GM19372 (cell line): Measurements from ENCODE around the gene IGSF23.
"Not testable (repeated sequence)": the region's sequence is repeated elsewhere in the genome, so short reads cannot be mapped to it uniquely, and the experiment has no call there.

Experiments used
- ATAC-seq: cut with Tn5 transposase; IDR thresholded peaks from one replicate; pipeline ENCODE4 v1.9.1; 2021; ENCODE audit warnings: mild to moderate bottlenecking, low read depth, moderate library complexity; ENCODE audit not compliant: unreplicated experiment

The IGSF23 gene

DNA sequence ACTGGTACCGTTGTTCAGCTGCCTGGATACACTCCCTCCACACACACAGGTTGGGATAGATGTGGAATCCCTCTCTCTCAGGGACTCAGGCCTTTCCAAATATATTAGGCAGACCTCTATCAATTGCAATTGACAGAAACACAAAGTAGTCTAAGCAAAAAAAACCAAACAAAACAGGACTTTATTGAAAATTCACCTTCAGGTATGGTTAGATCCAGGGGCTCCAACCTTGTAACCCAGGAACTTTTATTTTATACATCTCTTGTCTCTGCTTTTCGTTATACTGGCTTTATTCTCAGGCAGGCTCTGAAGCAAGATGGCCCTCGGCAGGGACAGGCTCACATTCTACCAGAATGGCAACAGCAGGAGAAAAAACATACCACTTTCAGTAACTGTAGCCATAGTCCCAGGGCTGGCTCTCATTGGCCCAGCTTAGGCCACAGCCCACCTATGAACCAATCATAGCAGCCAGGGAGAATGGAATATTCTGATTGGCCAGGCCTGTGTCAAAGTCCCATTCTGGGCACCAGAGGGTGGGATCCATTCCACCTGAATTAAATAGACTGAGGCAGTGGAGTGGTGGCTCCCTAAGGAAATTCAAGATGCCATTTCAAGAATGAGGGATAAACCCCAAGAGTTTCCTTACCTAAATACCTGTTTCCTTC lies 44.8 kb downstream of the IGSF23 start:
- no peak for ATAC-seq

DNA sequence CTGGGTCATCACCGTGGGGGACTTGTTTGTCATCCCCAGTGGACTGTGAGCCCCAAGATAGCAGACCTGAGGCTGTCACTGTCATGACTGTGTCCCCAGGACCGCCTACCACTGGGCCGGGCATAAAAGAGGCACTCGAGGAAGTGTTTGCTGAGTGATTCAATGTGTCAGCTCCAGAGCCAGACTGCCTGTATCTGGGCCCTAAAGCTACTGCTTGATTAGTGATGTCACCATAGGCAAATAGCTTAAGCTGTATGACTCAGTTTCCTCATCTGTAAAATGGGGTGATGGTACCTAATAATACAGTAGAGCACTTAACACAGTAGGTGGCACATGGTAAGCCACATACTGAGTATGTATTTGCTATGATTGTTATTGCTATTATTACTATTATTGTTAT lies 46.7 kb downstream of the IGSF23 start:
- ATAC-seq: no peak

DNA sequence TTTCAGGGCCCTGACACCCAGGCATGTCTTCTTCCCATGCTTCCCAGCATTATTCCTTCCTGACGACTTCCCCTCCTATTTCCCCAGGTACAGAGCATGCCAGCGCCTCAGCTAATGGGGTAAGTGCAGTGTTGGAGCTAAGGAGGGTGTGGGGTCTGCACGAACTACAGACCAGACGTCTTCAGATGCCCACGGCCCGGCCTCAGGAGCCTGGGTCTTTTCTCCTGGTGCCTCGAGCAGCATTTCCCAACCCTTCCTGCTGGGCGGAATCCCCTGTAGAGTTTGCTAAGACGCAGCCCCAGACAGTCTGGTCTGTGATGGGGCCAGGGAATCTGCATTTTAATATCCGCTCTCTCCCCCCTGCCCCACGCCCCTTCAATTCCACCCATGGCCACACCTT lies 47.8 kb downstream of the IGSF23 start:
- ATAC-seq: no peak

DNA sequence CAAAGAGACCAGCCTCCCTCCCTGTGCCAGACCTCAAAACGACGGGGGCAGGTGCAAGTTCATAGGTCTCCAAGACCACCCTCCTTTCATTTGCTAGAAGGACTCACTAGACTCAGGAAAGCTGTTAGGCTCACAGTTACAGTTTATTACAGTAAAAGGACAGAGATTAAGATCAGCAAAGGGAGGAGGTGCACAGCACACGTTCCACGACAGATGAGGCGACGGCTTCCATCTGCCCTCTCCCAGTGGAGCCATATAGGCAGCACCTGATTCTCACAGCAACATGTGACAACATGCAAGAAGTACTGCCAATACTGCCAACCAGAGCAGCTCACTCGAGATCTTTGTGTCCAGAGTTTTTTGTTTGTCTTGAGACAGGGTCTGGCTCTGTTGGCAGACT lies 48.5 kb downstream of the IGSF23 start:
- ATAC-seq: no peak

DNA sequence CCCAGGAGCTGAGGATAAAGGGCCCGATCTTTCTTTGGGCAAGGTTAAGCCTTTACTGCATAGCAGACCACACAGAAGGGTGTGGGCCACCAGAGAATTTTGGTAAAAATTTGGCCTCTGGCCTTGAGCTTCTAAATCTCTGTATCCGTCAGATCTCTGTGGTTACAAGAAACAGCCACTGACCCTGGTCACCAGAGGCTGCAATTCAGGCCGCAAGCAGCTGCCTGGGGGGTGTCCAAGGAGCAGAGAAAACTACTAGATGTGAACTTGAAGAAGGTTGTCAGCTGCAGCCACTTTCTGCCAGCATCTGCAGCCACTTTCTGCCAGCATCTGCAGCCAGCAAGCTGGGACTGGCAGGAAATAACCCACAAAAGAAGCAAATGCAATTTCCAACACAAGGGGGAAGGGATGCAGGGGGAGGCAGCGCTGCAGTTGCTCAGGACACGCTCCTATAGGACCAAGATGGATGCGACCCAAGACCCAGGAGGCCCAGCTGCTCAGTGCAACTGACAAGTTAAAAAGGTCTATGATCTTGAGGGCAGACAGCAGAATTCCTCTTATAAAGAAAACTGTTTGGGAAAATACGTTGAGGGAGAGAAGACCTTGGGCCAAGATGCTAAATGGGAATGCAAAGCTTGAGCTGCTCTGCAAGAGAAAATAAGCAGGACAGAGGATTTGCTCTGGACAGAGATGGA lies 49.5 kb downstream of the IGSF23 start:
- ATAC-seq: no peak

DNA sequence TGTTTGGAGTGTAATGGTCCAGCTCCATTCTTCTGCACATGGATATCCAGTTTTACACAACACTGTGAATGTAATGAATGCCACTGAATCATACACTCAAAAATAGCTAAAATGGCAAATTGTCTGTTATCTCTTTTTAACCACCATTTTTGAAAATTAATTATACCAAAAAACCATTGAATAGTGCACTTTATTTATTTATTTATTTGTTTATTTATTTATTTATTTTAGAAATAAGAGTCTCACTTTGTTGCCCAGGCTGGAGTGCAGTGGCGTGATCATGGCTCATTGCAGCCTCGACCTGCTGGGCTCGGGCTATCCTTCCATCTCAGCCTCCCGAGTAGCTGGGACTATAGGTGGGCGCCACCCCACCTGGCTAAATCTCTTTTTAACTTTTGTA lies 50.6 kb downstream of the IGSF23 start:
- ATAC-seq: no peak

DNA sequence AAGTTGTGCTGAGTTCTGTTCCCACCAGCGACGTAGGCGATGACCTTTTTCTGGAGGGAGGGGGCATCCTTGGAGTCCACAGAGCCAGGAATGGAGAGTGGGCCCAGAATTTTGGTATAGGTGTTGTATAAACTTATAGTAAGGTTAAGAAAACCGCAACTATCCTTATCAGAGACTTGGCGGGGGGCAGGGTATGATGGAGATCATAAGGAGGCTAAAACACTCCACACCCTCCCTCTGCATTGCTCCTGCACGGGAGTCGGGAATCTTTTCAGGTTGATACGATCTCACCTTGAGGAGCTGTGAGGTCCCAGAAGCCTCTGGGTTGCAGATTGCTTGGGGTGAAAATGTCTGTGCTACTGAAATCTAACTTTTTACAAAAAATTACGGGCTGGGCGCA lies 51.6 kb downstream of the IGSF23 start:
- no peak for ATAC-seq

DNA sequence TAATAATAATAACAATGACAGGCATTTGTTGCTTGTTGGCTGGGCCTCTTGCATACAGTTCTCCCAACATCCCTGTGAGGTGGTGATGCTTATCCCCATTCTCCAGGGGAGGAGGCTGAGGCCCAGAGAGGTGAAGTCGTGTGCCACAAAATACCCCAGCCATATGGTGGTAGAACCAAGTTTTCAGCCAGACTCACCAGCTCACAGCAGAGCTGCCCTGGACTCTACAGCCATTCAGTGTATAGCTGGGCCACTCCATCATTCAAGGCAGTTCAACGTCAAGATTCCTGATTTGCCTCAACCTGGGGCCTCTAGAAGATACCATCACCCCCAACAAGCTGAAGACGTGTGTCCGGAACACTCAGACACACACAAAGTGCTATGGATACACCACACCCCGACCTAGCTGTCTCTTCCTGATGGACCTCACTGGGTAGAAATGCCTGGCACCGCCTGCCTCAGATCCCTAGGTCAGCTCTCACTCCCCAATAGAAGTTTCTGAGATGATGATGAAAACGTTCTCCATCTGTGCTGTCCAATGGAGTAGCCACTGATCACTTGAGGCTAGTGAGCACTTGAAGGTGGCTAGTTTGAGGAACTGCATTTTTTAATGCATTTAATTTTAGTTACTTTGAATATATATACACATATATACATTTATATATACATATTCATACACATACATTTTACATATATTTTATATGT lies 53.6 kb downstream of the IGSF23 start:
- no peak for ATAC-seq

DNA sequence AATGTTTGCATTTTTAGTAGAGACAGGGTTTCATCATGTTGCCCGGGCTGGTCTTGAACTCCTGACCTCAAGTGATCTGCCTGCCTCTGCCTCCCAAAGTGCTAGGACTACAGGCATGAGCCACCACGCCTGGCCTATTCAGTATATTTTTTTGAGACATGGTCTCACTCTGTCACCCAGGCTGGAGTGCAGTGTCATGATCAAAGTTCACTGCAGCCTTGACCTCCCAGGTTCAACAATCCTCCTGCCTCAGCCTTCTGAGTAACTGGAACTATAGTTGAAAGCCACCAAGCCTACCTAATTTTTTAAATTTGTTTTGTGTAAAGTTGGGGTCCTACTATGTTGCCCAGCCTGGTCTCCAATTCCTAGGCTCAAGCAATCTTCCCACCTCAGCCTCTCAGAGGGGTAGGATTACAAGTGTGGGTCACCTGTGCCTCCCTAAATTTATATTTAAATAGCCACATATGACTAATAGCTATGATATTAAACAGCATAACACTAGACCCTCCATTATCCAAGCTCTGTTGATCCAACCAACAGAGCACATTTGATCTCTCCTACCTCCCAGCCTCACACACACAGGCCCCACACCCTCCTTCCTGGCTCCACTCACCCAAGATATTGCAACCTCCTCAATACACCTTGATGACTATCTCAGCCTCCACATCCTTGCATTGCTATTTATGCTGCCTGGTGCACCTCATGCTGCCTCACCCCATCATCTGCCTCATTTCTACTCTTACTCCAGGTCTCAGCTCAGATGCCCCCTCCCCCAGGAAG lies 55.8 kb downstream of the IGSF23 start:
- ATAC-seq: no peak

DNA sequence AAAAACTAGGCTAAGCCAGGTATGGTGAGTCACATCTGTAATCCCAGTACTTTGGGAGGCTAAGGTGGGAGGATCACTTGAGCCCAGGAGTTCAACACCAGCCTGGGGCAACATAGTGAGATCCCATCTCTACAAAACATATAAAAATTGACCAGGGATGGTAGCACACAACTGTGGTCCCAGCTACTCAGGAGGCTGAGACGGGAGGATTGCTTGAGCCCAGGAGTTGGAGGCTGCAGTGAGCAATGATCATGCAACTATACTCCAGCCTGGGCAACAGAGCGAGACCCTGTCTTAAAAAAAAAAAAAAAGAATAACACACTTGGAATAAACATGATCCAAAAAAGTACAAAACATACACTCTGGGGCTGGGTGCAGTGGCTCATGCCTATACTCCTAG lies 56.7 kb downstream of the IGSF23 start:
- ATAC-seq: not testable (repeated sequence)

DNA sequence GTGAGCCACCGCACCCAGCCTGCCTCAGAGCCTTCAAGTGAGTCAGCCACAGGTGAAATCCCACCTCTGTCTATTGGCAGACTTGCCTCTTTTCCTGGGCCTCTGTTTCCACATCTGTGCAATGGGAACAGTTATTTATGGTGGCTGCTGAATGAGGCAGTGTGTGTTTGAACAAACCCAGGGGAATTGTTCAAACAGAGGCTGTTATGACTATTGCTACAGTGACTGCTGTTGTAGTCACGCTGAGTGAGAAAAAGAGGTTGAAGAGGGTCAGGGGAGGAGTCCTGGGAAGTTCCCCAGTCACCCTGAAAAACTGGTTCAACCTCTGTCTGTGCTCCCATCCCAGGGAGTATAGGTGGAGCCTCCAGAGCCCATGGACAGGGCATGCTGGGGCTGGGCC lies 58.0 kb downstream of the IGSF23 start, which contains the start of gene CEACAM19:
CEACAM19 (plus strand) TSS at position 83 of the 400 bp plus-strand sequence. CDS start 450 bp downstream, outside the sequence.
- ATAC-seq: no peak

DNA sequence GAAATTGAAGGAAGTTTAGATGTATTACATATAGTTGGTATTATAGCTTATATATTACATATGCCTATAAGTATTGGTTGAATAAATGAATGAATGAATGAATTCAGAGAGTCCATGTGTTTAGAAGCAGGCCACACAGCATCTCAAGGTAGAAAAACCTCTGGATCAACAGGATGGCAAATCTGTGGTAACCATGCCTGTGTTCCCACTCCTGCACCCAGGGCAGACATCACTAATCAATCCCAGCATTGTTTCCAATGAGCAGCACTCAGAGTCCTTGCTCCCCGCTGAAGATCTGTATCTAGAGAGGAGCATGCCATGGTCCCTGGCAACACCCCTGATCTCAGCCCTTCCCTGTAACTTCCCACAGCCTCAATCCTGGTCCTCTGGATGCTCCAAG lies 58.9 kb downstream of the IGSF23 start:
- ATAC-seq: no peak

DNA sequence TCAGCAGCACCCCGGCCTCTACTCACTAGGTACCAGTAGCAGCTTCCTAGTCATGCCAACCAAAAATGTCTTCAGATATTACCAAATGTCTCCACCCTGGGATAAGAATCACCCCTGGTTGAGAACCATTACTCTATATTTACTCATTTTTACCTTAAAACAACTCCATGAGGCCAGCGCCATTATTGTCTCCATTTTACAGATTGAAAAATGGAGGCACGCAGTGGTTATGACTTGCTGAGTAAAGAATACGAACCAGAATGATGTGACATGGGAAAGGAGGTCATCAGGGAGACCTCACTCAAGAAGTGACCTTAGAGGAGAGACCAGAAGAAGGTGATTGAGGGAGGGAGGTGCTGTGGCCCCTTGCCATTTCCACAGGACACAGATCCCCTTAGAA lies 60.1 kb downstream of the IGSF23 start:
- ATAC-seq: no peak

DNA sequence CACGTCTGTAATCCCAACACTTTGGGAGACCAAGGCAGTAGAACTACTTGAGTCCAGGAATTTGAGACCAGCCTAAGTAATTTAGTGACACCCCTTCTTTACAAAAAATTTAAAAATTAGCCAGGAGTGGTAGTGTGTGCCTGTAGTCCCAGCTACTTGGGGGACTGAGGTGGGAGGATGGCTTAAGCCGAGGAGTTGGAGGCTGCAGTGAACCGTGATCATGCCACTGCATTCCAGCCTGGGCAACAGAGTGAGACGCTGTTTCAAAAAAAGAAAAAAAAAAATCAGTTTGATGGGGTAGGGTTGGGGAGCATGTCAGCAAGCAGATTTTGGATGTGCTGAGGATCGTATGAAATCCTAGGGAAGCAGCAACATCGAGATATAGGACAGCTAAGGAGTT lies 62.2 kb downstream of the IGSF23 start:
- ATAC-seq: no peak

DNA sequence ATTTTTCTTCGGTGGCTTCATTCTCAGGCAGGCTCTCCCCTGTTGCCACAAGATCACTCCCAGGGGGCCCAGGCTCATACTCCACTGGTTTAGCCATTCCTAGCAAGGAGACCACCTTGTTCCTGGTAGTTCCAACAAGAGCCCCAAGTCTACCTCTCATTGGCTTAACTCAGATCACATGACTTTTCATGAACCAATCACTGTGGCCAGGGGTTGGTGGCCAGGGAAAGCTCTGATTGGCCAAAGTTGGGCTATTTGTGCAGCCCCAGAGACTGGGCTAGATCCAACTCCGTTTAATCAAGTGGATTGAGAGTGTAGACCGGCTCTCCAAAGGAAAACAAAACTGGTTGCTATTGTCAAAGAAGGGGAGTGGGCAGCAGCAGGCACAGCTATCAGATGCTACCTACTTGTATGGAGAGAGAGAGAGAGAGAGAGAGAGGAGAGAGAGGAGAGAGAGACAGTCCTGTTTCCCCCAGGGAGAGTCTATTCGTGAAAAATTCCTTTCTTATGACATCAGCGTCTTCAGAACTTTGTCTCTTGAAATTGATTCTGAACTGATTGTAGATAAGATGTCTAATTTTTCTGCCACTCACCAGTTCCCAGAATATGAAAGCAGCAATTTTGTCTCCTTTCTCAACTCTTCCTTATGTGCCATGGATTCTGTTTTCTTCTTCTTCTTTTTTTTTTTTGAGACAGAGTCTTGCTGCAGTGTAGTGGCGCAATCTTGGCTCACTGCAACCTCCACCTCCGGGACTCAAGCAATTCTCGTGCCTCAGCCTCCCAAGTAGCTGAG lies 63.9 kb downstream of the IGSF23 start:
- no peak for ATAC-seq

DNA sequence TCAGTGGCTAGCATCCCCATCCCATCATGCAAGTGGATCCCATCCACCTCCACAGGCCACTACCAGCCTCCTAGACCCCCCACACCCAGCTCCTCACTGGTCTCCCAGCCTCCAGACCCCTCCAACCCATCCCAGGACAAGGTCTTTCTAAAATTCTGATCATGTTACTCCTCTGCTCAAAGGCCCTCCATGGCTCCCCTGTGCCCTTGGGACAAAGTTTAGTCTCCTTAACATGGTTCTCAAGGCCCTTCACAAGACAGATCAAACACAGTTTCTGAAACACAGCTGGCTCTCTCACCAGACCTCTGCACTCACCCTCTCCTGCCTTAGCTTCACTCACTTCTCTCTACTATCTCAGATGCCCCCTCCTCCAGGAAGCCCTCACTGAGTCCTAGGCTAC lies 67.2 kb downstream of the IGSF23 start:
- ATAC-seq: no peak

DNA sequence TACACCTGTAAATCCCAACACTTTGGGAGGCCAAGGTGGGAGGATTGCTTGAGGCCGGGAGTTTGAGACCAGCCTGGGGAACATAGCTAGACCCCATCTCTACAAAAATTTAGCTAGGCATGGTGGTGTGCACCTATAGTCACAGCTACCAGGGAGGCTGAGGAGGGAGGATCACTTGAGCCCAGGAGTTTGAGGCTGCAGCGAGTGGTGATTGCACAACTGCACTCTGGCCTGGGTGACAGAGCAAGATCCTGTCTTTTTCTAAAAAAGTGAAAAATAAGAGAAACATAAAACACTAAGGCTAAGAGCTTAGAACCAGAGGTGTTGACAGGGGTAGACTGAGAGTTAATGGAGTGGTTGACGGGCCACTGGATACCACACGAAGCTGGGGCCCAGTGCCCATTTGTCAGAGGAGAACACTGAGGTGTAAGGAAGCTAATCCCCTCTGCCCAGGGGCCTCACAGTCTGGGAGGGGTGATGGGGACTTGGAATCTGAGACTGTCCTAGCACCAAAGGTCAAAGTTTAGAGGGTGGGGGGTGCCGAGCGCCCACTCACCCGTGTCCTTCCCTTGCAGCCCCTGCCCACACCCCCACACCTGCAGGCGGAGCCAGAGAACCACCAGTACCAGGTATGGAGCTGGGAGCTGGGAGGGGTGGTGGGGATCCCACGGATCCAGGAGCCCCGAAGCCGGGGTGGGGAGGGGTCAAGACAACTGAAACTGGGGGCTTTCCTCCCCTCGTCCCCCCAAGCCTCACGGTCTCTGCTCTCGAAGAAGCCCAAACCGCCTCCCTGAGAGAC lies 68.8 kb downstream of the IGSF23 start:
- ATAC-seq: no peak

DNA sequence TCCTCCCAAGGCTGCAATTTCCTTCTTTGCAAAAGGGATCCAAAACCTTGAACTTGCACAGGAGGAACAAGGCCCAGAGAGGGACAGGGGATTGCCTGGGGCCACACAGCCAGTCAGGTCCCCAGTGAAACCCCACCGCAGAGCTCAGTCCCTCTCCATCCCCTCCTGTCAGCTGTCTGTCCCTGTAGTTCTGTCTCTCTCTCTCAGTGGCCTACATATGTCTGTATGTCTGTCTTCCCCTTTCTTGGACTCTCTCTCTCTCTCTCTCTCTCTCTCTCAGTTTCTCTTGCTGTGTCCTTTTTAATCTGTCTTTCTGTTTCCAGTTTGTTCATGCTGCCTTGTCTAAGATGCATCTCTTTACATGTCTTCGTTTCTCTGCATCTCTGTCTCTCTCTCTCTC lies 69.4 kb downstream of the IGSF23 start:
- ATAC-seq: no peak

DNA sequence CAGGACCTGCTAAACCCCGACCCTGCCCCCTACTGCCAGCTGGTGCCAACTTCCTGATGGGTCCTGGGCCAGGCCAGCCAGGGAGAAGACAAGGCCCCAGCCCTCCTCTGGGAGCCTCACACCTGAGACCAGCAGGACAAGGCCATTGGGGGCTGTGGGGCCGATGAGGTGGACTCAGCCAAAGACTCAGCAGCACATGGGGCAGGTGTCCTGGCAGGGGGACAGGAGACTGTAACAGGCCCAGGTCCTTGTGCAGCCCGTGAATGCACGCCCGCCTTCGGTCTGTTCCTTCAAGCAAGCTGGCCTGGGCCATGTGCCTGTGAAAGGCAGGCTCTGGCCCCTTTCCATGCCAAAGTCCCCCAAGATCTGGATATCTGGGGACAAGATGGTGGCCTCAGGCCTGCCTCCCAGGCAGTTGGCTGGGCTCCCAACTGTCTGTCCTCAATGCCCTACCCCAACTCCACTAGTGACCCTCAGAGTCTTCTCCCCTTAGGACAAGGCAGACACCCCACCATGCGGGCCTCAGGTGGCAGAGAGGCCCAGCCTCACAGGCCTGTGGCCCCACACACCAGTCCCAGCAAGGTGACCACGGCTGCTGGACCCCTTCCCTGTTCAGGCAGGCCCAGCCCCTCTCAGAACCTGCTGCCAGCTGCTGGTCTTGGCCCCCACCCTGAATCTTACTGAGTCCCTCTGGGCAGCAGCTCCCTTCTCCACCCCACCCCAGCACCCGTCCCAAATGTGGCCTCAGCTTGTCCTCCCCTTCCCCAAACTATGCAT lies 70.3 kb downstream of the IGSF23 start:
- ATAC-seq: no peak
